Neuron (in vitro differentiated cells): Measurements from ENCODE around the gene HLA-B.
"Not testable (repeated sequence)": the region's sequence is repeated elsewhere in the genome, so short reads cannot be mapped to it uniquely, and the experiment has no call there.

Source experiments
- H2AFZ ChIP-seq: one replicate; pipeline ENCODE4 v1.6.1; 2013; ENCODE audit warnings: low read depth, mild to moderate bottlenecking, inconsistent platforms, low read length, moderate library complexity
- H3K27me3 ChIP-seq: one replicate; pipeline ENCODE4 v1.6.1; 2013; ENCODE audit warnings: low read length; ENCODE audit not compliant: insufficient read depth
- H3K36me3 ChIP-seq: one replicate; pipeline ENCODE4 v1.6.1; 2013; ENCODE audit warnings: low read length; ENCODE audit not compliant: insufficient read depth
- H3K4me1 ChIP-seq: one replicate; pipeline ENCODE4 v1.6.1; 2013; ENCODE audit warnings: low read length; ENCODE audit not compliant: insufficient read depth
- H3K4me3 ChIP-seq: 2 replicates; pipeline ENCODE4 v1.5.1; 2013; ENCODE audit warnings: mild to moderate bottlenecking, low read length, moderate library complexity
- H3K9me3 ChIP-seq: one replicate; pipeline ENCODE4 v1.6.1; 2013; ENCODE audit warnings: low read length

HLA-B gene

GRCh38 chr6:31356946-31357466, at the start of gene HLA-B:
Gene HLA-B, minus strand, starts transcription at chr6:31357179. Its CDS starts 21 bp downstream, at chr6:31357158.
- peaks cover 19% of the 10 kb centered on the region for H3K27me3 ChIP-seq
- peak within 1 kb of the TSS; percentile 27 for H3K4me3 ChIP-seq
- H3K9me3 ChIP-seq: no peaks in the 10 kb centered on the region
- H2AFZ ChIP-seq: no peak within 1 kb of the TSS
- H3K36me3 ChIP-seq: no peaks in the 10 kb centered on the region
- H3K4me1 ChIP-seq: peaks cover 2% of the 10 kb centered on the region

GRCh38 chr6:31405996-31406395, 49.0 kb upstream of the HLA-B start:
- Histone ChIP-seq H3K36me3 (no peaks in the 10 kb centered on the region), H3K4me3 (no peak overlapping the region), H3K27me3 (peaks cover 43% of the 10 kb centered on the region), H3K9me3 (peaks cover 3% of the 10 kb centered on the region), H2AFZ (no peak overlapping the region), H3K4me1 (peaks cover 8% of the 10 kb centered on the region)

- not testable (repeated sequence) for H3K4me1 ChIP-seq, H3K9me3 ChIP-seq, H3K36me3 ChIP-seq
- Histone ChIP-seq H2AFZ (peak overlapping the region; percentile 26), H3K4me3 (peak overlapping the region; percentile 53), H3K27me3 (peaks cover 56% of the 10 kb centered on the region)
These were observed 47.0 kb upstream of the HLA-B start for GRCh38 chr6:31404061-31404364.

- Histone ChIP-seq H2AFZ (peak within 1 kb of the TSS; percentile 44), H3K9me3 (peaks cover 3% of the 10 kb centered on the region), H3K27me3 (peaks cover 56% of the 10 kb centered on the region), H3K4me1 (peaks cover 8% of the 10 kb centered on the region), H3K4me3 (peak within 1 kb of the TSS; percentile 53), H3K36me3 (no peaks in the 10 kb centered on the region)
These were observed 46.5 kb upstream of the HLA-B start, which contains the start of gene MICA for GRCh38 chr6:31403283-31404060. Gene MICA, plus strand, starts transcription at chr6:31403595. Its CDS starts 38 bp downstream, at chr6:31403633.

GRCh38 chr6:31402324-31403282, 45.6 kb upstream of the HLA-B start:
- no peaks in the 10 kb centered on the region for H3K36me3 ChIP-seq
- peaks cover 58% of the 10 kb centered on the region for H3K27me3 ChIP-seq
- H3K4me1 ChIP-seq: peaks cover 8% of the 10 kb centered on the region
- H3K9me3 ChIP-seq: peaks cover 3% of the 10 kb centered on the region
- peak overlapping the region; percentile 53 for H3K4me3 ChIP-seq
- peak overlapping the region; percentile 44 for H2AFZ ChIP-seq

GRCh38 chr6:31401403-31401802, 44.4 kb upstream of the HLA-B start:
- Histone ChIP-seq H3K4me3 (no peak overlapping the region), H3K36me3 (no peaks in the 10 kb centered on the region), H3K4me1 (peaks cover 8% of the 10 kb centered on the region), H3K27me3 (peaks cover 58% of the 10 kb centered on the region), H2AFZ (no peak overlapping the region), H3K9me3 (peaks cover 3% of the 10 kb centered on the region)

- peaks cover 3% of the 10 kb centered on the region for H3K9me3 ChIP-seq
- H3K4me1 ChIP-seq: peaks cover 8% of the 10 kb centered on the region
- no peak overlapping the region for H2AFZ ChIP-seq
- H3K36me3 ChIP-seq: no peaks in the 10 kb centered on the region
- peaks cover 56% of the 10 kb centered on the region for H3K27me3 ChIP-seq
- no peak overlapping the region for H3K4me3 ChIP-seq
These were observed 43.7 kb upstream of the HLA-B start for GRCh38 chr6:31400467-31401289.

- H3K36me3 ChIP-seq: no peaks in the 10 kb centered on the region
- no peak overlapping the region for H2AFZ ChIP-seq
- peaks cover 54% of the 10 kb centered on the region for H3K27me3 ChIP-seq
These were observed 42.8 kb upstream of the HLA-B start for GRCh38 chr6:31399589-31400466.

GRCh38 chr6:31397901-31398525, 41.0 kb upstream of the HLA-B start:
- peaks cover 3% of the 10 kb centered on the region for H3K9me3 ChIP-seq
- H3K27me3 ChIP-seq: peaks cover 43% of the 10 kb centered on the region
- peaks cover 4% of the 10 kb centered on the region for H3K4me1 ChIP-seq
- no peaks in the 10 kb centered on the region for H3K36me3 ChIP-seq
- no peak overlapping the region for H2AFZ ChIP-seq
- H3K4me3 ChIP-seq: no peak overlapping the region

More at GRCh38 chr6:31399589-31400466, 42.8 kb upstream of the HLA-B start:
- Histone ChIP-seq H3K4me3 (peak overlapping the region; percentile 27), H3K9me3 (peaks cover 3% of the 10 kb centered on the region), H3K4me1 (peaks cover 8% of the 10 kb centered on the region)

- not testable (repeated sequence) for H3K4me1 ChIP-seq, H3K36me3 ChIP-seq, H2AFZ ChIP-seq, H3K4me3 ChIP-seq, H3K9me3 ChIP-seq
- peaks cover 36% of the 10 kb centered on the region for H3K27me3 ChIP-seq
These were observed 40.1 kb upstream of the HLA-B start for GRCh38 chr6:31397153-31397499.

GRCh38 chr6:31396422-31397152, 39.6 kb upstream of the HLA-B start:
- Histone ChIP-seq H3K36me3 (no peaks in the 10 kb centered on the region), H3K9me3 (no peaks in the 10 kb centered on the region), H3K4me3 (no peak overlapping the region), H3K4me1 (peaks cover 4% of the 10 kb centered on the region), H2AFZ (no peak overlapping the region), H3K27me3 (peaks cover 30% of the 10 kb centered on the region)
